ENCODE measurements around the gene ABCG2. TPM values are rescaled to one million over a fixed set of nuclear protein-coding genes. Genes with fewer than 3 reads are reported as not detected.

ABCG2 gene
- total RNA-seq, 1 donor from 2014 or later, result under 0.01 TPM

DNA sequence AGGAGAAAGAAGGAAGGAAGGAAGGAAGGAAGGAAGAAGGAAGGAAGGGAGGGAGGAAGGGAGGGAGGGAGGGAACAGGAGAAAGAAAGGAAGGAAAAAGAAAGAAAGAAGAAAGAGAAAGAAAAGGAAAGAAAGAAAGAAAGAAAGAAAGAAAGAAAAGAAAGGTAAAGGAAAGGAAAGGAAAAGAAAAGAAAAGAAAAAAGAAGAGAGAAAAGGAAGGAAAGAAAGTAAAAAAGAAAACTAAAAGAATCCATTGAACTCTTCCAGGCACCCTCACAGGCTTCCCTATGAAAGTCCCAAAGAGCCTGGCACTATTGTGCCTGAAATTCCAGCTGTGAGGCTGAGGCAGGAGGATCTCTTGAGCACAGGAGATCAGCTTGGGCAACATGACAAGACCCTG, 11.5 kb downstream of the ABCG2 start:
- Histone ChIP-seq H3K36me3 (ENCODE audit: control insufficient read depth, insufficient read depth, low read length) (no peaks in the 10 kb centered on the region), H3K4me3 (ENCODE audit: low read depth, low read length) (no peak overlapping the region), H3K27me3 (ENCODE audit: control insufficient read depth, insufficient read depth, low read length) (no peaks in the 10 kb centered on the region)
- TF ChIP-seq, protein P1, sequence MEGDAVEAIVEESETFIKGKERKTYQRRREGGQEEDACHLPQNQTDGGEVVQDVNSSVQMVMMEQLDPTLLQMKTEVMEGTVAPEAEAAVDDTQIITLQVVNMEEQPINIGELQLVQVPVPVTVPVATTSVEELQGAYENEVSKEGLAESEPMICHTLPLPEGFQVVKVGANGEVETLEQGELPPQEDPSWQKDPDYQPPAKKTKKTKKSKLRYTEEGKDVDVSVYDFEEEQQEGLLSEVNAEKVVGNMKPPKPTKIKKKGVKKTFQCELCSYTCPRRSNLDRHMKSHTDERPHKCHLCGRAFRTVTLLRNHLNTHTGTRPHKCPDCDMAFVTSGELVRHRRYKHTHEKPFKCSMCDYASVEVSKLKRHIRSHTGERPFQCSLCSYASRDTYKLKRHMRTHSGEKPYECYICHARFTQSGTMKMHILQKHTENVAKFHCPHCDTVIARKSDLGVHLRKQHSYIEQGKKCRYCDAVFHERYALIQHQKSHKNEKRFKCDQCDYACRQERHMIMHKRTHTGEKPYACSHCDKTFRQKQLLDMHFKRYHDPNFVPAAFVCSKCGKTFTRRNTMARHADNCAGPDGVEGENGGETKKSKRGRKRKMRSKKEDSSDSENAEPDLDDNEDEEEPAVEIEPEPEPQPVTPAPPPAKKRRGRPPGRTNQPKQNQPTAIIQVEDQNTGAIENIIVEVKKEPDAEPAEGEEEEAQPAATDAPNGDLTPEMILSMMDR (IDR thresholded peaks at IDR 0.05; ENCODE audit: insufficient read depth, low read length, severe bottlenecking), result no peak
- no peak for DNase-seq (ENCODE audit: low read depth)
- no peak for FAIRE-seq

GRCh38 chr4:88144866-88145300, 13.6 kb downstream of the ABCG2 start:
- no peak for FAIRE-seq
- DNase-seq (ENCODE audit: low read depth), result peak; percentile 93
- no peaks in the 10 kb centered on the region for H3K27me3 ChIP-seq (ENCODE audit: control insufficient read depth, insufficient read depth, low read length)

GRCh38 chr4:88144048-88144447, 14.4 kb downstream of the ABCG2 start:
- no peak overlapping the region for H3K4me3 ChIP-seq (ENCODE audit: low read depth, low read length)
- FAIRE-seq (no peak), DNase-seq (ENCODE audit: low read depth) (no peak)
- TF ChIP-seq, protein P1 (IDR thresholded peaks at IDR 0.05; ENCODE audit: insufficient read depth, low read length, severe bottlenecking), result no peak
- no peaks in the 10 kb centered on the region for H3K36me3 ChIP-seq (ENCODE audit: control insufficient read depth, insufficient read depth, low read length)
- no peaks in the 10 kb centered on the region for H3K27me3 ChIP-seq (ENCODE audit: control insufficient read depth, insufficient read depth, low read length)

More at GRCh38 chr4:88144866-88145300, 13.6 kb downstream of the ABCG2 start:
- TF ChIP-seq, protein P1 (IDR thresholded peaks at IDR 0.05; ENCODE audit: insufficient read depth, low read length, severe bottlenecking), result no peak
- Histone ChIP-seq H3K4me3 (ENCODE audit: low read depth, low read length) (no peak overlapping the region), H3K36me3 (ENCODE audit: control insufficient read depth, insufficient read depth, low read length) (no peaks in the 10 kb centered on the region)

- no peak overlapping the region for H3K4me3 ChIP-seq (ENCODE audit: low read depth, low read length)
- peak; percentile 99 for DNase-seq (ENCODE audit: low read depth)
- FAIRE-seq, result no peak
These were observed 14.9 kb downstream of the ABCG2 start for GRCh38 chr4:88143504-88143903.

GRCh38 chr4:88138561-88138960, 19.9 kb downstream of the ABCG2 start:
- no peaks in the 10 kb centered on the region for H3K27me3 ChIP-seq (ENCODE audit: control insufficient read depth, insufficient read depth, low read length)
- DNase-seq (ENCODE audit: low read depth) (no peak), FAIRE-seq (no peak)
- H3K36me3 ChIP-seq (ENCODE audit: control insufficient read depth, insufficient read depth, low read length), result no peaks in the 10 kb centered on the region
- no peak overlapping the region for H3K4me3 ChIP-seq (ENCODE audit: low read depth, low read length)
- TF ChIP-seq, protein P1 (IDR thresholded peaks at IDR 0.05; ENCODE audit: insufficient read depth, low read length, severe bottlenecking), result no peak

More at GRCh38 chr4:88143504-88143903, 14.9 kb downstream of the ABCG2 start:
- TF ChIP-seq, protein P1 (IDR thresholded peaks at IDR 0.05; ENCODE audit: insufficient read depth, low read length, severe bottlenecking), result no peak
- Histone ChIP-seq H3K27me3 (ENCODE audit: control insufficient read depth, insufficient read depth, low read length) (no peaks in the 10 kb centered on the region), H3K36me3 (ENCODE audit: control insufficient read depth, insufficient read depth, low read length) (no peaks in the 10 kb centered on the region)

GRCh38 chr4:88137112-88137511, 21.3 kb downstream of the ABCG2 start:
- no peaks in the 10 kb centered on the region for H3K27me3 ChIP-seq (ENCODE audit: control insufficient read depth, insufficient read depth, low read length)

More at GRCh38 chr4:88137112-88137511, 21.3 kb downstream of the ABCG2 start:
- H3K36me3 ChIP-seq (ENCODE audit: control insufficient read depth, insufficient read depth, low read length), result no peaks in the 10 kb centered on the region
- TF ChIP-seq, protein P1 (IDR thresholded peaks at IDR 0.05; ENCODE audit: insufficient read depth, low read length, severe bottlenecking), result no peak
- FAIRE-seq (no peak), DNase-seq (ENCODE audit: low read depth) (peak; percentile 34)
- no peak overlapping the region for H3K4me3 ChIP-seq (ENCODE audit: low read depth, low read length)

Measured in bronchial epithelial cell (primary cell).